GM18508 (cell line): ENCODE measurements around the gene PPP1R9B.

Experiments used
- ATAC-seq: cut with Tn5 transposase; IDR thresholded peaks from one replicate; pipeline ENCODE4 v1.9.1; 2021; ENCODE audit warnings: moderate number of reproducible peaks; ENCODE audit not compliant: insufficient read depth, unreplicated experiment

PPP1R9B gene

DNA sequence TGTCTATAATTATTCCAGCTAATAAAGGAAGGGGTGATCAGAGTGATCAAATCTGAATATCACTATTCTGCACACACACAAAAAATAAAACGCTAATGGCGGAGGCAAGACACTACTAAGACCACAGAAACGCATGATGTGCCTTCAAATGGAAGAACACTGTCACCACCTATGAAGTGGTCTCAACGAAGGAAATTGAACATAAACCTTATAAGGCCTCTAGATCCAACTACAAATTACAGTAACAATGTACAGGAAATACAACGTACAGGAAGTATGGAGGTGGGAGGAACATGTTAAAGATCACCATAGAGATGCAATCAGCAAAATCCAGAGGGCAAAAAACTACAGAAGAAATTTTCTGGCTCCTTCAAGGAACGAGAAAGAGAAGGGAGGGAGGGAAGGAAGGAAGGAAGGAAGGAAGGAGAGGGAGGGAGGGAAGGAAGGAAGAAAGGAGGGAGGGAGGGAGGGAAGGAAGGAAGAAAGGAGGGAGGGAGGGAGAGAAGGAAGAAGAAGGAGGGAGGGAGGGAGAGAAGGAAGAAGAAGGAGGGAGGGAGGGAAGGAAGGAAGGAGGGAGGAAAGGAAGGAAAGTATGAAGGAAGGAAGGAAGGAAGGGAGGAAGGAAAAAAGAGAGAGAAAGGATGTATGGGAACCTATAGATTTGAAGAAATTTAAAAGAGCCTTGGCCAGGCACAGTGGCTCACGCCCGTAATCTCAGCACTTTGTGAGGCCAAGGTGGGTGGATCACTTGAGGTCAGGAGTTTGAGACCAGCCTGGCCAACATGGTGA, 12.2 kb upstream of the PPP1R9B start:
- no peak for ATAC-seq

DNA sequence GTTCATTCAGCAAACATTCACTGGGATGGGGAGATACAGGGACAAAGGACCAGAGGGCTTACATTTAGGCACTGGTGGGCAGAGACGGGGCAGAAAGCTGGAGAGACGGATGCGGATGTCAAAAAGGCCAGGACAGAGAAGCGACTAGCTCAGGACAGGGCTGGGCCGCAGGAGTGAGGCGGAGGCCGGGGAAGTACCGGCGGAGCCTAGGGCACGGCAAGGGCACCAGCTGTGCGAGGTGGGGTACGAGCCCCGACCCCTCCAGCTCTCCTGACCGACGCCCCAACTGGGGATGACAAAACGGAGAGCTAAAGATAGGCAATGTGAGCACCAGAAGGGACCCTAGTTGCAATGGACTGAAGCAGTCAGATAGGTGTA, 11.4 kb upstream of the PPP1R9B start:
- ATAC-seq: no peak

- ATAC-seq: no peak
These were observed 10.8 kb upstream of the PPP1R9B start for GRCh38 chr17:50161023-50161910.

GRCh38 chr17:50157891-50158290, 7.4 kb upstream of the PPP1R9B start:
- ATAC-seq: no peak

DNA sequence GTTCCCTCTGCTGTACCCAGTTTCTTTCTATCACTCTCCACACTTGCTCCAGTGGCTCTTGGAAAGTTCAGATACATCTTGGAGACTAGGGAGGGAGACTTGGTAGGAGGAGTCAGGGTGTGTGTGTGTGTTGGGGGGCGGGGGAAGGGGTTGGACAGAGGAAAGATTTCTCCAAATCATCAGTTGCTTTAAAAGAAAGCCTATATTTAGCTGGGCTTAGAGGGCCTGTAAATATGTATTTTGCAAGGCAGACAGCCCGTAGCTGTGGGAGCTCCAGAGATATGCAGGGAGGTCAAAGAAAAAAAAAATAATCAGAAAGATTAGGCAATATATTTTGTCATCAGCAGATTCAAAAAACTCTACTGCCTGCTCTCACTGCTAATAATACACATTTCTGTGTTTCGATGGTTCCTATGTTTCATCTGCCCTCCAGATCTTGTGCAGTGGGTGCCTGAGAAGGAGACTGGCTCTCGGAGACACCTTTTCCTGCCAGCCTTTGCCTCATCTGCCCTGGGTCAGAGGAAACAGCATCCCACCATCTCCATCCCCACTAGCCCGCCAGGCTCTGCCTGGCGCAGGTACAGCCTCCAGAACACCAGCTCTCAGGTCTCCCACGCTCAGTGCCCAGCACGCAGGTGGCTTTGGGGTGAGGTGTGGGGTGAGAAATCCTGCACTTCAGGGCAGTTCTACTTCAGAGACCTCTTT, 4.8 kb upstream of the PPP1R9B start:
- no peak for ATAC-seq

DNA sequence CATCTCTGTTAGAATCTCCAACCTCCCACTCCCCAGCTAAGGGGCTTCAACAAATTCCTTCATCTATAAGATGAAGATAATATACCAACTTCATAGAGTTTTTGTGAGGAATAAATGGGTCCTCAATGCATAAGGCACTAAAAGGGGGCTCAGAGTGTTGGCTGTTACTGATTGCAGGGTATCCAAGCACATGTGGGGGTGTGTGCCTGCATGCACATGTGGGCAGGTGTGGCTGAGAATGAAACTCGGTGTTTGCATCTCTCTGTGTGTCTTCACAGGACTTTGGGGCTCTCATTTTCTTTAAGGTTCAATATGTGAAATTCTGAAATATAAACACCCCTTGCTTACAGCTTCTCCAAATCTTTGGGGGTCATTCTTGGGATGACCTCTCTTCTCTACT, 4.1 kb upstream of the PPP1R9B start:
- ATAC-seq: no peak

DNA sequence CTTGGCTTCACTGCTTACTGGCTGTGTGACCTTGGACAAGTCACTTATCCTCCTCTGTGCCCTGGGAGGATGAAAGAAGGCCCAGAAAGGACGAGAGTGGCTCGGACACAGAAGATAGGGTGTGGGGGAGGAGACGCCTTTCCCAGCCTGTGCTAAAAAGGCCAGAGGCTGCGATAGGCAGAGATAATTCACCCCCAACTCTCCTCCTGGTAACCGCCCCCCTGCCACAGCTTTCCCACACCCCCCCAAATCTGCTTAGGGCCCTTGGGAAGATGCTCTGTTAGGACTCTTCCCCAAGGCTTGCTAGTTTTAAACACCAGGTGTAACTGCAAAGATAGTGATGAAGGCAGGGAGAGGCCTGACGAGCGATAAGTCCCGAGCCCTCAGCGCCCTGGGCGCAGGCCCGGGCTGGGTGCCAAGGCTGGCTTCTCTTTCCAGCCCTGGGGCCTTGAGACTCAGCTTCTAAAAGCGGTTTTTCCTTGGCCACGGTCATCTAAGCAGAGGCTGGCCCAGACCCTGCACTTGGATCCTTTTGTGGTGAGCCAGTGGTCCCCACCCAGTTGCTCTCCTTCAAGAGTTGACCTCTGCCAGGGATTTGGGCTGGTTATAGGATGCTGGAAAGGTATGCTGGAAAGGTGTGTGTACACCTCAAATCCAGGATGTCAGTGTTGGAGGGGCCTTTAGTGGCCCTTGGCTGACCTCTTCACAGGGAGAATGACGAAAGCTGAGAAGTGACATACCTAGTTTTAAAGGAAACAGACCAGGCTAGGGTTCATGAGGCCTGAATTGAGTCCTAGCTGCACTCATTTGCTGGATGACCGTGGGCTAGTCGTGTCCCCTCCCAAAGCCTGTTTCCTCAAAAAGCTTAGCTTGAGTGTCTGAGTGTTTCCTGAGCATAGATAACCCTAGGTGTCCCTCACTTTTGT, 3.4 kb upstream of the PPP1R9B start:
- ATAC-seq: no peak

DNA sequence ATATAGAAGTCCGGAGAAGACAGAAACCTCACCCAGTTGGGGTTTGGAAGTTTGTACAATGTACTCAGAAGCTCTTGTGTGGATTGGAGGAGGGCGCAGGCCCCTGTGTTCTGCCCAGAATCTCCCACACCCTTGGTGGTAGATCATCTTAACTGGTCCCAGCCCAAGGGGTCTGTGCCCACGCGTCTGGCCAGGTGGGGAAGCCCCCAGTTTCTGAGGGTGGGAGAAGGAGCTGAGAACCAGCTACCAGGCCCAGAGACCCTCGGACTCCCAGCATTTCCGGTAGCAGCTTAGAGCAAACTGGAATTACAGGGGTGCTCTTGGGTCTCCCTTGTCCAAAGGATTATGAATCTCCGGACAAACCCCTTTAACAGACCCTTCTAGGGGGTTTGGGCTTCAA, 2.3 kb upstream of the PPP1R9B start:
- ATAC-seq: no peak

- no peak for ATAC-seq
These were observed 1.6 kb upstream of the PPP1R9B start for GRCh38 chr17:50151937-50152547.

DNA sequence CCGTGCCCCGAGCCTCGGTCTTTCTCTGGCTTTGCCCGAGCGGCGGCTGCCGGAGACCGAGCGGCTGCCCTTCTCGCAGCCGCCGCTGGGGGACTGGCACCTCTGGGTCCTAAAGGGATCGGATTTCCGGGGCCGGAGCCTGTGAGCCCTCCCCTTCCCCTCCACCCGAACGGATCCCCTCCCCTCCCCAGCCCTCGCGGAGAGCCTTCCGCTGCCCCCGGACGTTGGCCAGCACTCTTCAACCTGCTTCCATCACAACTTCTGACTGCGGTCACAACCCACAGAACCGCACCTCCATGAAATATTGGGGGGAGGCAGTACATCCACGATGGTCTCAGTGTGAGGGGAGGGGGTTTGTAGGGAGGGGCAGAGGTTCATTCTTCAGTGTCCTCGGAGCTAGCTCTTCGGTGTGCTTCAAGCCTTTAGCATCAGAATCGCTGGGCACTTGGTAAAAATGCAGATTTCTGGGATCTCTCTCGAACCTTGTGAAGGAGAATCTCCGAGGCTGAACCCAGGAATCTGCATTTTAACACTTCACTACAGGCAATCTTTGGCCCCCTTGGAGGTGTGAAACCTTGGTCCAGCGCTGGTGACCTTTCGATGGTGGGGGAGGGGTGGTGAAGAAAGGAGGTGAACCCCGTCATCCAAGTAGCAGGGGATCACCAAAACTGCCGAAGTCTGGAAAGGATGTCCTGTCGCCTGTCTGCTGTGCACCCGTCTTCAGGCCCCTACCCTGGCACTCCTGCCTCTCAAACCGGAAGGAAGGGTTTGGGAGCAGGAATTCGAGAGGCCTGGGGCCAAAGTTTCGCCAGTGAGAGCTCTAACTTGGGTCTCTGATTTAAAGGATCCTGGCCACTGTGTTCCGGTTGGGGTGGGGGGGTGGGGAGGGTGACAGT, 812 bp upstream of the PPP1R9B start:
- ATAC-seq: no peak

GRCh38 chr17:50149417-50150353, 792 bp downstream of the PPP1R9B start:
- no peak for ATAC-seq

DNA sequence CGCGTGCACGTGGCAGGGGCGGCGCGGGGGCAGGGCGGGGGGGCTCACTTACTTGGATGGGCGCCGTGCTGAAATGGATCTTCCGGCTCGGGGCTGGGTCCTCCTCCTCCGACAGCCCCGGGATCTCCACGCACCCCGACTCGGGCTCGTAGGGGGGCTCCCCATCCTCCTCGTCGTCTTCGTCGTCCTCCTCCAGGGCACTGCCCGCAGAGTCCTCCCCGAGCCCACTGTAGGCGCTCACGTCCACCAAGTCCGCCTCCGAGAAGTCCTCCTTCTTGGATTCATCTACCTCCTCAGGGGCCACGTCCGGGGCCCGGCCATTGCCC, 1.4 kb downstream of the PPP1R9B start:
- no peak for ATAC-seq

DNA sequence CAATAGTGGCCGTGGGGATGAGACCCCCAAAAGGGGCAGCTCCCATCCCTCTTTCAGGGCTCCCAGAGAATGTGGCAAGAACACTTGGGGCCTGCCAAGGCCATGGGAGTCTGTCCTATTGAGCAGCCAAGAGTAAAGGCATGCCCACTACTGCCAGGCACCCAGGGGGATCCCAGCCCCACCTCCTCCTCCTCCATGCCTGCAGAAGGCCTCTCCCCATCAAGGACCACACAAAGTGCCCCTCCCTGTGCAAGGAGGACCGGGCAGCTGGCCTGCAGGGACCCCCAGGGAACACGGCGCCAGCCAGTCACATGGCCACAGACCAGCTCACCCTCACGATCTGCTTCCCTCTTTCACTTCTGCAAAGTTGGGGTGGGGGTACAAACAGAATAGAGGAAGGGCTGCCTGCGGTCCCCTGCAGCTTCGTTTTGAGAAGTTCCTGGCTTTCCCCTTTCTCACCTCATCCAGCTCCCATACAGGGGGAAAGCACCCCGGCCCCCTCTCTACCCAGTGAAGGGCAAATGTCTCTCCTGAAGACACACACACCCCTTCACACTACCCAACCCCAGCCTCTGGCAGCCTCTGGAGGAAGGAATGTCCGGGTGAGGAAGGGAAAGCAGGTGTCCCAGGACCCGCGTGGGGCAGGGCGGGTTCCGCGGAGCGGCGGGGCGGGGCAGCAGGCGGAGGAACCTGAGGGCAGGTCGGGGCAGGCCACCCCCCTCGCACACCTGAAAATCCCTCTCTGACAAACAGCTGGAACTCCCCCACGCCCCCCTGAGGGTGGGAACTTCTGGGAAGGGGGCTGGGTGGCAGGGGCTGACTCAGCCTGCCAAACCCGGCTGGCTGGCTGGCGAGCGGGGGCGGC, 2.0 kb downstream of the PPP1R9B start:
- ATAC-seq: no peak

DNA sequence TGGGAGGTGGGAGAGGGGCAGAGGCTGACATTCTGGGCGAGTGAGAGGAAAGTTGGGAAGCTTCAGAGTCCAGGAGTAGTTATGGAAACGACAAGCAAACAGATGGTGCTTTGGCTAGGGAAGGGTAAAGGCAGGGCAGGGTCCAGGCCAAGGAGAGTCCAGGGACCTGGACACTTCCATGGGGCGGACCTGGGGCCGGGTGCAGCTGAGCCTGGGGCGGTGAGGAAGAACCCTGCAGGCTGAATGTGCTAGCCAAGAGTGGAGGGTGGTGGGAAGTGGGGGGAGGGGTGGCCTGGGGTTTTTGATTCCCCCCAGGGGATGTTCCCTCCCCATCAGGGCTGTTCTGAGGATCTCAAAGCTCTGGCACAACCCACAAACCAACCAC, 2.6 kb downstream of the PPP1R9B start:
- no peak for ATAC-seq

- no peak for ATAC-seq
These were observed 3.4 kb downstream of the PPP1R9B start for GRCh38 chr17:50146927-50147665.
